BJ (cell line): ENCODE data around the gene SEPTIN3. TPM values are rescaled to one million over a fixed set of nuclear protein-coding genes. Genes with fewer than 3 reads are reported as not detected.
"Not testable (repeated sequence)": the region's sequence is repeated elsewhere in the genome, so short reads cannot be mapped to it uniquely, and the experiment has no call there.

ENCODE experiments used
- CTCF ChIA-PET: fragments of 350-600 bp; formaldehyde crosslinking; extraction: SDS; loops from one replicate; lab custom pipeline; 2021; ENCODE audit warnings: antibody characterized with exemption, inconsistent platforms; lab: Yijun Ruan, JAX
- POLR2A ChIA-PET: fragments of 300-600 bp; sonication (Branson Sonifier 250); formaldehyde crosslinking; extraction: SDS; loops from one replicate; lab custom pipeline; 2021; ENCODE audit warnings: antibody characterized with exemption; lab: Charles Lee
- DNase-seq: peaks from one replicate; pipeline ENCODE4 v3.0.0-alpha.2; 2011; ENCODE audit warnings: low read depth
- H3K27me3 ChIP-seq: 2 replicates; pipeline ENCODE4 v1.6.0; 2011; ENCODE audit warnings: low read length; ENCODE audit not compliant: control insufficient read depth, insufficient read depth
- H3K36me3 ChIP-seq: 2 replicates; pipeline ENCODE4 v1.5.1; 2011; ENCODE audit warnings: low read length; ENCODE audit not compliant: control insufficient read depth, insufficient read depth
- H3K4me3 ChIP-seq: 2 replicates; pipeline ENCODE4 v1.5.1; 2011; ENCODE audit warnings: low read depth, mild to moderate bottlenecking, control low read depth, low read length
- CTCF ChIP-seq: IDR thresholded peaks from 2 replicates; pipeline ENCODE4 v1.5.1; 2011; ENCODE audit warnings: low read depth, mild to moderate bottlenecking, control low read depth, inconsistent platforms, low read length, moderate library complexity; ENCODE audit not compliant: insufficient read depth
- polyA plus RNA-seq: library from polyadenylated mRNA; depleted of rRNA; stranded (reverse); fragments of >200 nt; gene quantifications from 2 replicates; pipeline ENCODE4 v1.2.3, GENCODE V29; 2011

SEPTIN3 gene
- polyA plus RNA-seq, 1 experiment = 0.06 TPM

GRCh38 chr22:41948142-41948541 lies 21.1 kb upstream of the SEPTIN3 start:
- Histone ChIP-seq H3K36me3 (no peaks in the 10 kb centered on the region), H3K4me3 (no peak overlapping the region), H3K27me3 (no peaks in the 10 kb centered on the region)
- ChIA-PET CTCF (interaction anchor here (2.2 kb wide), 1 partner anchor 12 kb away, joined by 5 read pairs; no protein-coding TSS in a partner anchor), POLR2A (no interaction called here)
- TF ChIP-seq CTCF = no peak
- DNase-seq = no peak

- H3K27me3 ChIP-seq, DNase-seq, POLR2A ChIA-PET, H3K4me3 ChIP-seq, H3K36me3 ChIP-seq: not testable (repeated sequence)
- CTCF ChIA-PET = interaction anchor here (1.0 to 2.2 kb wide), 2 partner anchors 11 to 18 kb away, joined by 3 to 5 read pairs; no protein-coding TSS in a partner anchor
Measured at GRCh38 chr22:41948928-41949296, 20.3 kb upstream of the SEPTIN3 start.

GRCh38 chr22:41949297-41949965 lies 19.8 kb upstream of the SEPTIN3 start:
- ChIA-PET POLR2A (no interaction called here), CTCF (interaction anchor here (0.8 to 2.2 kb wide), 5 partner anchors 8 to 20 kb away, joined by 3 to 5 read pairs (median 4); partner anchors contain the start of gene SEPTIN3)
- H3K4me3 ChIP-seq = no peak overlapping the region
- TF ChIP-seq CTCF = no peak
- no peaks in the 10 kb centered on the region for H3K36me3 ChIP-seq
- DNase-seq = no peak
- H3K27me3 ChIP-seq = no peaks in the 10 kb centered on the region

GRCh38 chr22:41951898-41952474 lies 17.3 kb upstream of the SEPTIN3 start, which contains the start of gene SMIM45:
SMIM45 (plus strand) TSS chr22:41952150.
- H3K27me3 ChIP-seq = no peaks in the 10 kb centered on the region
- no peak within 1 kb of the TSS for H3K4me3 ChIP-seq
- no peaks in the 10 kb centered on the region for H3K36me3 ChIP-seq
- no peak for TF ChIP-seq CTCF
- ChIA-PET POLR2A (no interaction called here), CTCF (interaction anchor here (0.9 to 2.7 kb wide), 2 partner anchors 11 to 492 kb away, joined by 3 to 10 read pairs; no protein-coding TSS in a partner anchor)
- DNase-seq = no peak

GRCh38 chr22:41952713-41953112 lies 16.5 kb upstream of the SEPTIN3 start:
- CTCF ChIA-PET = interaction anchor here (0.9 to 2.7 kb wide), 2 partner anchors 12 to 492 kb away, joined by 3 to 10 read pairs; no protein-coding TSS in a partner anchor
- H3K4me3 ChIP-seq = no peak overlapping the region
- H3K27me3 ChIP-seq = no peaks in the 10 kb centered on the region
- TF ChIP-seq CTCF = no peak
- no peak for DNase-seq
- POLR2A ChIA-PET = no interaction called here
- no peaks in the 10 kb centered on the region for H3K36me3 ChIP-seq
